GM19193 (cell line): ENCODE data around the gene PDE6C.

ENCODE experiments used
- POLR2A ChIP-seq: IDR thresholded peaks from 4 replicates; pipeline ENCODE4 v1.6.1; 2011; ENCODE audit not compliant: insufficient read depth, insufficient read length; ENCODE audit errors: extremely low read depth

PDE6C gene

DNA sequence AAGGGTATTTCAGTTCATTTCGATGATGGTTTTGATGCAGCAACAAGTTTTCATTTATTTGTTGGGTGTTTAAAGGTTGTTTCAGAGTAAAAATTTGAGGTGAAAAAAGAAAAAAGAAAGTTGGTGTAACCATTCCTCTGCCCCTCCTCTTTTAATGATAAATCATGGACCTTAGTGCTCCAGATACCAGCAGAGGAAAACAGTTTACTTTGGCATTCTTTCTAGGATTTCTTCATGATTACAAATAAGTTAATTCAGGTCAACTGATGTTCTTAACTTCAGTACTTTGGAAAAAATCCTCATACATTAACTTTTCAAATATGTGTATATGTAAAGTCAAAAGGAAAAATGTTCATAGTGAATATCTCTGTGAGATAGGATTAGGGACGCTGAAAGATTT is 9.3 kb upstream of the PDE6C start:
- no peak for TF ChIP-seq POLR2A

- TF ChIP-seq POLR2A, result no peak
These were observed 8.2 kb upstream of the PDE6C start for GRCh38 chr10:93604146-93604545.

DNA sequence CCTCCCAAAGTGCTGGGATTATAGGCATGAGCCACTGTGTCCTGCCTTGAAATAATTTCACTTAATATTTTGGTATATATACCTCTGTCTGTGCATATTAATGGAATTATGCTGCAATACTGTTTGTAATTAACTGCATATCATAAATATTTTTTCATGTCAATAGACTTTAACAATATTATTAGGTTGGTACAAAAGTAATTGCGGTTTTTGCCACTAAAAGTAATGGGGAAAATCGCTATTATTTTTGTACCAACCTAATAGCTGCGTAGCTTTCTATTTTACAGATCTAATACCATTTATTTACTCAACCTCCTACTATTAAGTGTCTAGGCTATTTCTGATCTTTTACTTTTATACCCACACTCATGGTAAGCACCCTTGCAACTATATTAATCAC is 3.9 kb upstream of the PDE6C start:
- TF ChIP-seq POLR2A, result no peak

GRCh38 chr10:93613126-93613525 is 789 bp downstream of the PDE6C start:
- TF ChIP-seq POLR2A, result no peak

- TF ChIP-seq POLR2A, result no peak
These were observed 1.9 kb downstream of the PDE6C start for GRCh38 chr10:93614101-93614825.

DNA sequence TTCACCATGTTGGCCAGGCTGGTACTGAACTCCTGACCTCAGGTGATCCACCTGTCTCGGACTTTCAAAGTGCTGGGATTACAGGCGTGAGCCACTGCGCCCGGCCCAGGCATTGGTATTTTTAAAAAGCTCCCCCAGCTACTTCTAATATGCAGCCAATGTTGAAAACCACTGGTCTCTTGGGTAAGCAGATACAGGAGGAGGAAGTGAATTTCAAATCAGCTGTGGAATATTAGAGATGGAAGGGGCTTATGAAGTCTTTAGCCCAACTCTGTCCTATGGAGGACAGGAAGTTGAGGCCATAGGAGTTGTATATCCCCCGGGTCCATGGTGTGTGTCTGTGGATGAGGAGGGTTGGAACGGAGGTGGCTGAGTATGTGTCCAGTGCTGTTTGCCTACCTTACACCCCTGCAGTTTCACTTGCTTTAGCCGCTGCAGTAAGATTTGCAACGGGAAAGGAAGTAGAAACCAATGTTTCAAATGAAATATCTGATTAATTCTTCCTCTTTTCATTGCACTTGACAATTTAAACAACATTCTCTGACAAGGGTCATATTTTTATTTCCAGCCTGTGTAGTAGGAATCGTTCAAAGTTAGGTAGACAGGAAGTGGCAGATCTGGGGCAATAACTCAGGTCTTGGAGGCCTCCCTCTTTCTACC is 3.4 kb downstream of the PDE6C start:
- TF ChIP-seq POLR2A, result no peak

- no peak for TF ChIP-seq POLR2A
These were observed 8.6 kb downstream of the PDE6C start for GRCh38 chr10:93620925-93621324.

DNA sequence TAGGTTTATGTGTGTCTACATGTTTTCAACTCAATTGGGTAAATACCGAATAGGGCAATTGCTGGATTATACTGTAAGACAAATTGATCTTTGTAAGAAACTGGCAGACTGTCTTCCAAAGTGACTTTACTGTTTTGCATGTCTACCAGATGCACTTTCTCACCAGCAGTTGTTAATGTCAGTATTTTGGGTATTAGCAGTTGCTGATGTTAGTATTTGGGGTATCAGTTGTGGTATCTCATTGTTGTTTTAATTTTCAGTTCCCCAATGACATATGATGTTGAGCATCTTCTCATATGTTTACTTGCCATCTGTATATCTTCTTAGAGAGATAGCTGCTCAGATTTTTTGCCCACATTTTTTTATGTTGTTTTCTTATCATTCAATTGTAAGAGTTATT is 10.6 kb downstream of the PDE6C start:
- TF ChIP-seq POLR2A, result no peak

DNA sequence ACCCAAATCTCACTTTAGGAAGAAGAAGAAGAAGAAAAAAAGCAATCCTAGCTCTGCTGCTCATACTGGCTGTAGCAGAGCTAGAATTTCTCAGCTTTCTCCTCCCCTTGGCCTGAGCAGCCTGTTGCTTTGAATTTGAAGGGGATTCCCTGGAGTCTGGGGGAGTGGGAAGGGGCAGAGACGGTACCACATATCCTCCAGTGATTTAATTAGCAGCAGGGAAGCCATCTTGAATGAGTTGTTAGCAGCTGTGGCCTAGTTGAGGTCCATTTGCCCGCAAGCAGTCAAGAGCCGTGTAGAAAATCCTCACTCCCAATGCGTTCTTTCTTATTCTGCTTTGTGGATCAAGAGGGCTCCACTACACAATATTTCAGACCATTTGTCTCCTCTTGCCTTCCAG is 16.5 kb downstream of the PDE6C start:
- TF ChIP-seq POLR2A, result no peak

GRCh38 chr10:93629647-93630305 is 17.4 kb downstream of the PDE6C start:
- TF ChIP-seq POLR2A, result no peak

GRCh38 chr10:93630625-93631557 is 18.6 kb downstream of the PDE6C start:
- TF ChIP-seq POLR2A, result no peak

GRCh38 chr10:93639791-93640190 is 27.5 kb downstream of the PDE6C start:
- TF ChIP-seq POLR2A, result no peak

DNA sequence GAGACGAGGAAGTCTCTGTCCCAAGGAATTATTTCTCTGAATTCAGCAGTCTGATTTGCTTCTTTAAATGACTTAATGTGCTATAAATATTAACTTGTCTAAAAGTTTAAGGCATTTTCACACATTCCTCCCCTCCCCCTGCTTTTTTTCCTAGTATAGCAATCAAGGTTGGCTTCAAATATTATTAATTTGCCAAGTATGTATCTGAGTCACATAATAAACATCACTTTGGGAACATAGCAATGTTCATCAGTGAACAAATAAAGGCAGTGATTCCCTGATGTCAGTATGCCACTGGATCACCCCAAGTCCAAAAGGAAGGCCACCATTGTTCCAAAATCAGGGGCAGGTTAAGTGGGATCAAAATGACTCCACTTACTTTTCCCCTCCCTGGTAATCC is 40.5 kb downstream of the PDE6C start:
- TF ChIP-seq POLR2A, result no peak

DNA sequence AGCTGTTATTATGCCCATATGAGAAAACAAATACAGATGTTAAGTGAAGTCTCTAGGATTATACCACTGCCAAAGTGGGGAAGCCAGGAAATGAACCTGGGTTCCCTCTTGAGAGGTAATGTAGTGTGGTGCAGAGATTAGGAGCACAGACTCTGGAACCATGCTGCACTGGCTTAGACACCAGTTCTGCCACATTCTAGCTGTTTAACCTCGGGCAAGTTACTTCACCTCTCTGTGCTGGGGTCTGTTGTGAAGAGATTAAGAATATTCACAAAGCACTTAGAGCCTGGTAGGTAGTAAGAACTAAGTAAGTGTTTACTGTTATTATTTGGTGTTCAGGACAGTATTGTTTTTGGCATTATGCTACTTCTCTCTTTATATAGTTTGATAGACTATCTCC is 41.9 kb downstream of the PDE6C start:
- TF ChIP-seq POLR2A, result no peak

- no peak for TF ChIP-seq POLR2A
These were observed 43.8 kb downstream of the PDE6C start for GRCh38 chr10:93656155-93656554.
